Measurements from ENCODE around the gene SCAF1.
"Not testable (repeated sequence)": the region's sequence is repeated elsewhere in the genome, so short reads cannot be mapped to it uniquely, and the experiment has no call there.

Gene SCAF1

DNA sequence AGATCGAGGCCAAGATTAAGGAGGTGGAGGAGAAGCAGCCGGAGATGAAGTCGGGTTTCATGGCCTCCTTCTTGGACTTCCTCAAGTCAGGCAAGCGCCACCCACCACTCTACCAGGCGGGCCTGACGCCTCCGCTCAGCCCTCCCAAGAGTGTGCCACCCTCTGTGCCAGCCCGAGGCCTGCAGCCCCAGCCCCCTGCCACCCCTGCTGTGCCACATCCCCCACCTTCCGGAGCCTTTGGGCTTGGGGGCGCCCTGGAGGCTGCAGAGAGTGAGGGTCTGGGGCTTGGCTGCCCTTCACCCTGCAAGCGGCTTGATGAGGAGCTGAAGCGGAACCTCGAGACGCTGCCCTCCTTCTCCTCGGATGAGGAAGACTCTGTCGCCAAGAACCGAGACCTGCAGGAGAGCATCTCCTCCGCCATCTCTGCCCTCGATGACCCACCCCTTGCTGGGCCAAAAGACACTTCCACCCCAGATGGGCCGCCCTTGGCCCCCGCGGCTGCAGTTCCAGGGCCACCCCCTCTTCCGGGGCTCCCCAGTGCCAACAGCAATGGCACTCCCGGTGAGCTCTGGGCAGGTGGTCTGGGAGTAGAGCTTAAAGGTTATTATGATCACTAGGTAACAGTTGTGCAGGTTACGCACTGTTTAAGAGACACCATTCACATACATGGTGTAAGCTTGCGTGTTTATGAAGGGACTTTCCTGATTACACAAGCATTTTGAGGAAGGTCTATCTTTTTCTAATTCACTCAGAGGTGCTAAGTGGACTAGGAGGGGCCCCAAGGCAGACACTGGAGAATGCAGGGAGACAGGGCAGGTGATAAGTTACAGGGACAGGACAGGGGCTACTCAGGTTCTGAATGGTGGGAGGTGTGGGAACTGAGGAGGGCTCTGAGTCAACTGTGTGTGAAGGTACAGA lies 42.4 kb upstream of the SCAF1 start:
- DNase-seq = no peak
- TF ChIP-seq POLR2A (IDR thresholded peaks at IDR 0.05; ENCODE audit: low read length) = no peak
- TF ChIP-seq GATA1 (IDR thresholded peaks at IDR 0.05; ENCODE audit: low read depth, low read length) = no peak

DNA sequence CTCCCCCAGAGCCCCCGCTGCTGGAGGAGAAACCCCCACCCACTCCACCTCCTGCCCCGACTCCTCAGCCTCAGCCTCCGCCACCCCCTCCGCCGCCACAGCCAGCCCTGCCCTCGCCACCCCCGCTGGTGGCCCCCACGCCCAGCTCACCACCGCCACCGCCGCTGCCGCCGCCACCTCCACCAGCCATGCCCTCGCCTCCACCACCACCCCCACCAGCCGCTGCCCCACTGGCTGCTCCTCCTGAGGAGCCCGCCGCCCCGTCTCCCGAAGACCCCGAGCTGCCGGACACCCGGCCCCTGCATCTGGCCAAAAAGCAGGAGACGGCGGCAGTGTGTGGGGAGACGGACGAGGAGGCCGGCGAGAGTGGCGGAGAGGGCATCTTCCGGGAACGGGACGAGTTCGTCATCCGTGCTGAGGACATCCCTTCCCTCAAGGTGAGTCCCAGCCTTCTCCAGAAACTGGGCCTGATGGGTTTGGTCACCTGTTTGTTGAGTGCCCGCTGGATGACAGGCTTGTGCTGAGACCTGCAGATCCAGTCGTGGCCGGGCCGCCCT lies 40.4 kb upstream of the SCAF1 start:
- TF ChIP-seq GATA1 (IDR thresholded peaks at IDR 0.05; ENCODE audit: low read depth, low read length) (no peak), POLR2A (IDR thresholded peaks at IDR 0.05; ENCODE audit: low read length) (no peak)
- no peak for DNase-seq

DNA sequence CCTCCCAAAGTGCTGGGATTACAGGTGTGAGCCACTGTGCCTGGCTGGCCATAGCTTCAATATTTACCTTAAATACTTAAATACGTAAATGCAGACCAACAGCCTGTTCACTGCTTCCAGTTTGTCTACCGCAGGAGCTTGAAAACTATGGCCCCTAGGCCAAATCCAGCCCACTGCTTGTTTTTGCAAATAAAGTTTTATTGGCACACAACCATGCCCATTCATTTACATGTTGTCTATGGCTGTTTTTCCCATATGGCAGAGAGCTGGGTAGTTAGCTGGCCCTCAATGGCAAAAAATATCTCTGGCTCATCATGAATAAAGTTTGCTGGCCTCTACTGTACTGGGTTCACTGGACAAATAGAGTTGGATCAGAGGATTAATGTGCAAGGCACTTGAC lies 39.2 kb upstream of the SCAF1 start:
- TF ChIP-seq GATA1 (IDR thresholded peaks at IDR 0.05; ENCODE audit: low read depth, low read length) = no peak
- no peak for DNase-seq

DNA sequence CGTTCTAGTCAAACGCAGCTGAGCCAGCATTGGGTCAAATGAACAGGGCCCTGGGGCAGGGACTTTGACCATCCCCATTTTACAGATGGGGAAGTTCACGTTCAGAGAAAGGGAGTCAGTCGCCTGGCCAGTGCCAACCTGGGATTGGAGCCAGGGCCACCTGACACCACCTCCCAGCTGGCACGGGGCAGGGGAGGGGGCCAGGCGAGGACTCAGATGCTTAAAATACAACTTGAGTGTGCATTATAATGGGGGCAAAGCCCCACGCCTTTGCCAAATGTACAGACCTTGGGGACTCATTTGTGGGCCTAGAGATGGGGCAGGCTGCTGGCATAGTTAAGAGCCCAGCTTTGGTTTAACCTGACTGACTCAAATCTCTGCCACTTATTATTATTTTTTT lies 36.4 kb upstream of the SCAF1 start:
- no peak for TF ChIP-seq POLR2A (IDR thresholded peaks at IDR 0.05; ENCODE audit: low read length)
- no peak for TF ChIP-seq GATA1 (IDR thresholded peaks at IDR 0.05; ENCODE audit: low read depth, low read length)
- DNase-seq = no peak

- DNase-seq = no peak
- TF ChIP-seq GATA1 (IDR thresholded peaks at IDR 0.05; ENCODE audit: low read depth, low read length) (no peak), POLR2A (IDR thresholded peaks at IDR 0.05; ENCODE audit: low read length) (no peak)
These were observed 32.4 kb upstream of the SCAF1 start for GRCh38 chr19:49609499-49610092.

- no peak for TF ChIP-seq GATA1 (IDR thresholded peaks at IDR 0.05; ENCODE audit: low read depth, low read length)
- TF ChIP-seq POLR2A (IDR thresholded peaks at IDR 0.05; ENCODE audit: low read length) = no peak
- no peak for DNase-seq
These were observed 28.6 kb upstream of the SCAF1 start for GRCh38 chr19:49613374-49613773.

- TF ChIP-seq GATA1 (IDR thresholded peaks at IDR 0.05; ENCODE audit: low read depth, low read length) = no peak
- no peak for DNase-seq
These were observed 27.7 kb upstream of the SCAF1 start for GRCh38 chr19:49614096-49614833.

- no peak for DNase-seq
- TF ChIP-seq POLR2A (IDR thresholded peaks at IDR 0.05; ENCODE audit: low read length) = no peak
- no peak for TF ChIP-seq GATA1 (IDR thresholded peaks at IDR 0.05; ENCODE audit: low read depth, low read length)
These were observed 26.1 kb upstream of the SCAF1 start for GRCh38 chr19:49615861-49616260.

DNA sequence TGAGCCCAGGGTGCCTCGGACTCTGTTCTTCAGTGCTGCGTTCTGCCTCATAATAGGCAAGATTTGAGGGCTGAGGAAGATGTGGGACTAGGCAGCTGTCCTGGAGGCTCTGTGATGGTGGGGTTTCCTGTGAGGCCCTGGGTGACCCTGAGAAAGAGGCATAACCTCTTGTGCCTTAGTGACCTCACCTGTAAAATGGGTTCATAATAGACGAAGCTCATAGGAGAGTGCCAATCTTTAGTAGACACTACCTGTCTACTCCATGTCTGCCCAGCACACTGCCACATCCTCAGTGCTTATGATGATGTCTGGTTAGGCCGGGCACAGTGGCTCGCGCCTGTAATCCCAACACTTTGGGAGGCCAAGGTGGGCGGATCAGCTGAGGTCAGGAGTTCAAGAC lies 25.5 kb upstream of the SCAF1 start:
- TF ChIP-seq POLR2A (IDR thresholded peaks at IDR 0.05; ENCODE audit: low read length) = no peak
- no peak for DNase-seq

DNA sequence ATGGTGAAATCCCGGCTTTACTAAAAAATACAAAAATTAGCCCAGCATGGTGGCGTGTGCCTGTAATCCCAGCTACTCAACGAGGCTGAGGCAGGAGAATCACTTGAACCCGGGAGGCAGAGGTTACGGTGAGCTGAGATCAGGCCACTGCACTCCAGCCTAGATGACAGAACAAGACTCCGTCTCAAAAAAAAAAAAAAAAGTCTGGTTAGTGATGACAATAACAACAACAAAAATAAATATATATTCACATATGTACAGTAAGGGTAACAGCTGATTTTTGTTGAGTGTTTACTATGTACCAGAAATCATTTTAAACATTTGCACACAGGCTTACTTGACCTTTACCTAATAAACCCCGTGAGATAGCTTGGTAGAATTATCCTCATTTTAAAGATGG lies 25.1 kb upstream of the SCAF1 start:
- DNase-seq = no peak
- no peak for TF ChIP-seq GATA1 (IDR thresholded peaks at IDR 0.05; ENCODE audit: low read depth, low read length)
- no peak for TF ChIP-seq POLR2A (IDR thresholded peaks at IDR 0.05; ENCODE audit: low read length)

GRCh38 chr19:49617860-49618259 lies 24.1 kb upstream of the SCAF1 start:
- not testable (repeated sequence) for DNase-seq

- no peak for DNase-seq
- no peak for TF ChIP-seq POLR2A (IDR thresholded peaks at IDR 0.05; ENCODE audit: low read length)
- TF ChIP-seq GATA1 (IDR thresholded peaks at IDR 0.05; ENCODE audit: low read depth, low read length) = no peak
These were observed 16.8 kb upstream of the SCAF1 start for GRCh38 chr19:49624967-49625910.

- TF ChIP-seq POLR2A (IDR thresholded peaks at IDR 0.05; ENCODE audit: low read length) (no peak), GATA1 (IDR thresholded peaks at IDR 0.05; ENCODE audit: low read depth, low read length) (no peak)
- DNase-seq = no peak
These were observed 15.8 kb upstream of the SCAF1 start for GRCh38 chr19:49626226-49626625.
